Lower lobe of right lung (tissue), 2 donors: ENCODE measurements around the gene CR1. TPM values are rescaled to one million over a fixed set of nuclear protein-coding genes. Genes with fewer than 3 reads are reported as not detected.
"Not testable (repeated sequence)": the region's sequence is repeated elsewhere in the genome, so short reads cannot be mapped to it uniquely, and the experiment has no call there.

Experiments
- ATAC-seq, 2 donors: fragments of 200-7000 bp; cut with Tn5 transposase; one replicate each; pipeline ENCODE4 v1.9.1; 2020 to 2022; ENCODE audit warnings: mild to moderate bottlenecking in 2 of 2, moderate library complexity in 2 of 2
- DNase-seq: peaks from one replicate; pipeline ENCODE4 v3.0.0-alpha.2; 2020
- H3K27ac ChIP-seq: fragments of 200-600 bp; one replicate; pipeline ENCODE4 v1.8.0; 2022
- H3K27me3 ChIP-seq: fragments of 200-600 bp; one replicate; pipeline ENCODE4 v1.8.0; 2022; ENCODE audit warnings: low read depth
- H3K36me3 ChIP-seq: fragments of 200-600 bp; one replicate; pipeline ENCODE4 v1.8.0; 2022; ENCODE audit warnings: mild to moderate bottlenecking
- H3K4me1 ChIP-seq: fragments of 200-600 bp; one replicate; pipeline ENCODE4 v1.8.0; 2022
- H3K4me3 ChIP-seq: fragments of 200-600 bp; one replicate; pipeline ENCODE4 v1.8.0; 2022; ENCODE audit warnings: mild to moderate bottlenecking
- H3K9me3 ChIP-seq: fragments of 200-600 bp; one replicate; pipeline ENCODE4 v1.8.0; 2022
- intact Hi-C: fragments of 100-400 bp; cut with DNase I; formaldehyde crosslinking; loops from one replicate; pipeline ENCODE4 v1.11.0; 2022
- total RNA-seq: library from RNA; stranded (reverse); fragmentation: NEBNext Ultra II Directional; extraction: Animal tissue kit (Norgen Biotek cat#: 25700); gene quantifications from one replicate; pipeline ENCODE4 v1.2.1, GENCODE V29; 2021
- TF ChIP-seq, protein P1 (sequence below): fragments of 200-600 bp; IDR thresholded peaks from one replicate; pipeline ENCODE4 v1.8.0; 2022; ENCODE audit warnings: antibody characterized with exemption, mild to moderate bottlenecking
- donor health status: DM: no; HTN: yes; CAD: no; lungs with severe emphysema.

The CR1 gene
- total RNA-seq, 1 donor from 2014 or later = 21.5 TPM

DNA sequence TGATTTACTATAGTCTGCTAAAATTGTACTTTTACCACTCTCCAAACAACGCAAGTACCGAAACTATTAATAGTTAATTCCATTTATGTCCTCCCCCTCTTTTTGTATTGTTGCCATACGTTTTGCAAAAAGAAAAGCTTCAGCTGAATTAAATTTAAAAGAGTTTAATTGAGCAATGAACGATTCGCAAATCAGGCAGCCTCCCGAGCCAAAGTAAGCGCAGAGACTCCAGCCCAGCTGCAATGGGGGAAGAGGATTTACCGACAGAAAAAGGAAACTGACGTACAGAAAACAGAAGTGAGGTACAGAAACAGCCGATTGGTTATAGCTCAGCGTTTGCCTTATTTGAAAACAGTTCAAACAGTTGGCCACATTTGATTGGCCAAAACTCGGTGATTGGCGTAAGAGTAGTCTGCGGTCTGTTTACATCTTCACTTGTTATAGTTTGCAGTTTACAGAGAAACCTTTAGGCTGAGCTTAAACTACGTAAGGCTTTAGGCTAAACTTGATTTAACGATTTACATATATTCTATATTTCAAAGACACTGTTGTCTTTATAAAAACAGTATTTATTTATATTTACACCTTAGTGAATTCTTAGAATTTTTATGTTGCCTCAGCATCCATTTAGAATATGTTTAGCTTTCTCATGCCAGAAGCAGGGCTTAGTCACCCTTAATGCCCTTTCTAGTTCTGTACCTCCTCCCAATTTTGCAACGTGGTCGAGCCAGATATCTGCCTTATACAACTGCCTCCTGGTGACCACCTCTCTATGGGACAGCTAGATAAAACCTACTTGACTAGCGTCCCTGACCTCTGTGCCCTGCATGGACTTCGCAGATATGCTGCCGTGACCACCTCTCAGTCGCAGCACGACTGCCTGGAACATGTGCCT lies 23.8 kb downstream of the CR1 start:
- no peak for ATAC-seq
- no peaks in the 10 kb centered on the region for H3K36me3 ChIP-seq
- no peaks in the 10 kb centered on the region for H3K27me3 ChIP-seq
- no peak overlapping the region for H3K4me3 ChIP-seq
- no peak for DNase-seq
- TF ChIP-seq, protein P1, sequence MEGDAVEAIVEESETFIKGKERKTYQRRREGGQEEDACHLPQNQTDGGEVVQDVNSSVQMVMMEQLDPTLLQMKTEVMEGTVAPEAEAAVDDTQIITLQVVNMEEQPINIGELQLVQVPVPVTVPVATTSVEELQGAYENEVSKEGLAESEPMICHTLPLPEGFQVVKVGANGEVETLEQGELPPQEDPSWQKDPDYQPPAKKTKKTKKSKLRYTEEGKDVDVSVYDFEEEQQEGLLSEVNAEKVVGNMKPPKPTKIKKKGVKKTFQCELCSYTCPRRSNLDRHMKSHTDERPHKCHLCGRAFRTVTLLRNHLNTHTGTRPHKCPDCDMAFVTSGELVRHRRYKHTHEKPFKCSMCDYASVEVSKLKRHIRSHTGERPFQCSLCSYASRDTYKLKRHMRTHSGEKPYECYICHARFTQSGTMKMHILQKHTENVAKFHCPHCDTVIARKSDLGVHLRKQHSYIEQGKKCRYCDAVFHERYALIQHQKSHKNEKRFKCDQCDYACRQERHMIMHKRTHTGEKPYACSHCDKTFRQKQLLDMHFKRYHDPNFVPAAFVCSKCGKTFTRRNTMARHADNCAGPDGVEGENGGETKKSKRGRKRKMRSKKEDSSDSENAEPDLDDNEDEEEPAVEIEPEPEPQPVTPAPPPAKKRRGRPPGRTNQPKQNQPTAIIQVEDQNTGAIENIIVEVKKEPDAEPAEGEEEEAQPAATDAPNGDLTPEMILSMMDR = no peak
- intact Hi-C loops = no loop called here
- no peaks in the 10 kb centered on the region for H3K4me1 ChIP-seq
- no peaks in the 10 kb centered on the region for H3K9me3 ChIP-seq
- H3K27ac ChIP-seq = no peak overlapping the region

DNA sequence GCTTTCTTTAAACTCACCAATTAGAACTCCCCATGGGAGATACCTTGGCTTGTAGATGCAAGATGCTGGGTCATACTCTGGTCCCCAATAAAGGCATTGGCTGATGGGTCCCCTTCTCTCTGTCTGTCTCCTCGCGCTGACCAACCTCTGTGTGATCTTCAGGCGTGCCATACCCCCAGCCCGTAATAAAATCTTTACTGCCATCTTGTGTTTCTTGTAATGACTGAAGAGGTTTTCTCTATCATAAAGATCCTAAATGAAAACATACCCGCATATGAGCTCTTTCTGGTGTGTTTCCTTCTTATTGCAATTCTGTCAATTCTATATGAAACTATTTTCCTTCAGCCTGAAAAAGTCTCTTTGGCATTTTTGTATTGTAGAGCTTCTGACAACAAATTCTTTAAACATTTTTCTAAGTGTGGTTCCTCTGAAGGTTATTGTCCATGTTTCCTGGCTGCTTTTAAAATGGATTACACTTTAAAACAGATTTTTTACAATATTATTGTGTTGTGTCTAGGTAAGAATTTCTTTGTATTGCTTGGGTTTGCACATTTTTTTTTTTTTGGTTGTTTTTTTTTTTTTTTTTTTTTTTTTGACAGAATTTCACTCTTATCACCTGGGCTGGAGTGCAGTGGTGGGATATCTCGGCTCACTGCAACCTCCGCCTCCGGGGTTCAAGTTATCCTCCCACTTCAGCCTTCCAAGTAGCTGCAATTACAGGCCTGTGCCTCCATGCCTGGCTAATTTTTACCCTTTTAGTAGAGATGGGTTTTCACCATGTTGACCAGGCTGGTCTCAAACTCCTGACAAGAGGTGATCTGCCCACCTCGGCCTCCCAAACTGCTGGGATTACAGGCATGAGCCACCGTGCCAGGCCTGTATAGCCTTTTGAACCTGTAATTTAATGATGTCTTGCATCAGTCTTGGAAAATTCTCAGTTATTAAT lies 24.7 kb downstream of the CR1 start:
- H3K4me1 ChIP-seq, intact Hi-C loops, ATAC-seq, H3K36me3 ChIP-seq, H3K9me3 ChIP-seq, H3K27ac ChIP-seq, H3K27me3 ChIP-seq, DNase-seq, H3K4me3 ChIP-seq: not testable (repeated sequence)

DNA sequence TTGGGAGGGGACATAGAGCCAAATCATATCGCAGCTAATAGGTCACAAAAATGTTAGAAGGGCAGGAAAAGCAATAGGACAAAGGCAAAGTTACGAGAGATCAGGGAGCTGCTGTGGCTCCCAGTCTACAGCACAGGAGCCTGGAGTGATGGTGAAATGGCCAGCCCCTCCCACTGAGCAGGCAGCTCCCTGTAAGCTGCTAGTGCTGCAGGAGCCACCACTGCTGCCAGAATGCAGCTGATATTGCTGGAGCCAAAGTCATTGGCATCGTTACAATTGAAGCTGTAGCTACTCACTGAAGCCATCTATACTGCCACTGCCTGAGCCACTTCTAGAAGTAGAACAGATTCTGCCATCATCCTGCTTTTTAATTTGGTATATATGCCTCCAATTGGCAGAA lies 29.3 kb downstream of the CR1 start:
- H3K27ac ChIP-seq, intact Hi-C loops, H3K4me3 ChIP-seq, H3K36me3 ChIP-seq, H3K27me3 ChIP-seq, ATAC-seq, H3K4me1 ChIP-seq, H3K9me3 ChIP-seq, DNase-seq: not testable (repeated sequence)

DNA sequence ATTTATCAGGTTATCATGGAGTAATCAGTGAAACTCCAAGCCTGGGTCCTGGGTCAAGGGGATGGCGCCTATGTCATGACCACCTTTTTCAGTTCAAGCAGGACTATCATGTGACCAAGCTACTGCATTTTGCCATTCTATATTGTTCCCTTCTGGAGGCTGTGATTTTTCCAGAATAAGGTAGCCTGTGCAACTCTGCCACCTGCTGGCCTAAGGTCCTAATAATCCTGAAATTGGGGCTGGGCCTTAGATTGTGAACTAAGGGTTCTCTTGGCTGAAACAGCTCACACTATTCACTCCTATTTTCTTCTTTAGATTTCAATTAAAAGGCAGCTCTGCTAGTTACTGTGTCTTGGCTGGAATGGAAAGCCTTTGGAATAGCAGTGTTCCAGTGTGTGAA lies 32.4 kb downstream of the CR1 start:
- H3K9me3 ChIP-seq, H3K4me3 ChIP-seq, H3K27ac ChIP-seq, H3K27me3 ChIP-seq, H3K4me1 ChIP-seq, intact Hi-C loops, H3K36me3 ChIP-seq, DNase-seq: not testable (repeated sequence)
- ATAC-seq = peak in 1 of 2 donors; percentile 43

DNA sequence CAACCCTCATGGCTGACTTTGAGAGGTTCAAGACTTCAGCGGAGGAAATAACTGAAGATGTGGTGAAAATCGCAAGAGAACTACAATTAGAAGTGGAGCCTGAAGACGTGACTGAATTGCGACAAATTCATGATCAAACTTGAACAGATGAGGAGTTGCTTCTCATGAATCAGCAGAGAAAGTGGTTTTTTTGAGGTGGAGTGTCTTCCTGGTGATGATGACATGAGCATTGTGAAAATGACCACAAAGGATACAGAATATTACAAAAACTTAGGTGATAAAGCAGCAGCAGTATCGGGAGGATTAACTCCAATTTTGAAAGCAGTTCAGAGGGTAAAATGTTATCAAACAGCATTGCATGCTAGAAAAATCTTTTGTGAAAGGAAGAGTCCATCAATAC lies 40.3 kb downstream of the CR1 start:
- ATAC-seq, H3K4me1 ChIP-seq, H3K27ac ChIP-seq, H3K27me3 ChIP-seq, DNase-seq, H3K36me3 ChIP-seq, intact Hi-C loops, H3K9me3 ChIP-seq, H3K4me3 ChIP-seq: not testable (repeated sequence)

DNA sequence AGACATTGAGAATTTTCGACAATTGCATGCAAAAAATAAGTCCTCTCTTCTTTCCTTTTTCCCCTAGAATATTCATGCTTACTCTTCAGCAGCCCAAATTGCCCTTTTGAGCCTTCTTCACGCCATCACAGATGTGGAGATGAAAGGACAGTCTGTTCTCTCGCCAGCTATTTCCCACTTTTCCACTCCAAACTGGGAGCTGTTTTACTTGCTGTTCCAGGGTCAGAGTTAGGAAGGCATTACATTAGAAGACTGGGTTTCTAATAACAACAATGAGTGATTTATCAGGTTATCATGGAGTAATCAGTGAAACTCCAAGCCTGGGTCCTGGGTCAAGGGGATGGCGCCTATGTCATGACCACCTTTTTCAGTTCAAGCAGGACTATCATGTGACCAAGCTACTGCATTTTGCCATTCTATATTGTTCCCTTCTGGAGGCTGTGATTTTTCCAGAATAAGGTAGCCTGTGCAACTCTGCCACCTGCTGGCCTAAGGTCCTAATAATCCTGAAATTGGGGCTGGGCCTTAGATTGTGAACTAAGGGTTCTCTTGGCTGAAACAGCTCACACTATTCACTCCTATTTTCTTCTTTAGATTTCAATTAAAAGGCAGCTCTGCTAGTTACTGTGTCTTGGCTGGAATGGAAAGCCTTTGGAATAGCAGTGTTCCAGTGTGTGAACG lies 50.9 kb downstream of the CR1 start:
- H3K9me3 ChIP-seq, DNase-seq, H3K27ac ChIP-seq, H3K4me1 ChIP-seq, H3K27me3 ChIP-seq, H3K4me3 ChIP-seq, intact Hi-C loops, H3K36me3 ChIP-seq: not testable (repeated sequence)
- ATAC-seq = peak in 1 of 2 donors; percentile 54

DNA sequence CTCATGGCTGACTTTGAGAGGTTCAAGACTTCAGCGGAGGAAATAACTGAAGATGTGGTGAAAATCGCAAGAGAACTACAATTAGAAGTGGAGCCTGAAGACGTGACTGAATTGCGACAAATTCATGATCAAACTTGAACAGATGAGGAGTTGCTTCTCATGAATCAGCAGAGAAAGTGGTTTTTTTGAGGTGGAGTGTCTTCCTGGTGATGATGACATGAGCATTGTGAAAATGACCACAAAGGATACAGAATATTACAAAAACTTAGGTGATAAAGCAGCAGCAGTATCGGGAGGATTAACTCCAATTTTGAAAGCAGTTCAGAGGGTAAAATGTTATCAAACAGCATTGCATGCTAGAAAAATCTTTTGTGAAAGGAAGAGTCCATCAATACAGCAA lies 58.9 kb downstream of the CR1 start:
- H3K36me3 ChIP-seq, H3K9me3 ChIP-seq, ATAC-seq, H3K27me3 ChIP-seq, DNase-seq, H3K4me3 ChIP-seq, H3K4me1 ChIP-seq, H3K27ac ChIP-seq, intact Hi-C loops: not testable (repeated sequence)
